ENCODE results near the gene HDAC7.
A peak's percentile ranks its signal among the peaks of the same experiment; 100 is the strongest.

HDAC7 gene

DNA sequence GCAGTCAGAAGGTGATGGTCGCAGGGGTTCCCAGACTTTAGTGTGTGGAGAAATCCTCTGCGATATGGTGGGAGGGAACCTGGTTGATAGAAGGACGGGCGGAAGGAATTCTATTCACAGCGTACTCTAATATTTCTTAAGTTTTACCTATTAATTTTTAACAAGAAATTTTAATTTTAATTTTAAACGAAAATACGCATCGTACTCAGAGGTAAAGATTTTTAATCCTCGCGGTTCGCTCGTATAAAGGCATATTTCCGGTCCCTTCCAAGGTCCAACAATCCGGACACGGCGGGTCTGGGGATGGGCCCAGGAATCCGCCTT, 47.0 kb downstream of the HDAC7 start:
- TF ChIP-seq, protein P1, sequence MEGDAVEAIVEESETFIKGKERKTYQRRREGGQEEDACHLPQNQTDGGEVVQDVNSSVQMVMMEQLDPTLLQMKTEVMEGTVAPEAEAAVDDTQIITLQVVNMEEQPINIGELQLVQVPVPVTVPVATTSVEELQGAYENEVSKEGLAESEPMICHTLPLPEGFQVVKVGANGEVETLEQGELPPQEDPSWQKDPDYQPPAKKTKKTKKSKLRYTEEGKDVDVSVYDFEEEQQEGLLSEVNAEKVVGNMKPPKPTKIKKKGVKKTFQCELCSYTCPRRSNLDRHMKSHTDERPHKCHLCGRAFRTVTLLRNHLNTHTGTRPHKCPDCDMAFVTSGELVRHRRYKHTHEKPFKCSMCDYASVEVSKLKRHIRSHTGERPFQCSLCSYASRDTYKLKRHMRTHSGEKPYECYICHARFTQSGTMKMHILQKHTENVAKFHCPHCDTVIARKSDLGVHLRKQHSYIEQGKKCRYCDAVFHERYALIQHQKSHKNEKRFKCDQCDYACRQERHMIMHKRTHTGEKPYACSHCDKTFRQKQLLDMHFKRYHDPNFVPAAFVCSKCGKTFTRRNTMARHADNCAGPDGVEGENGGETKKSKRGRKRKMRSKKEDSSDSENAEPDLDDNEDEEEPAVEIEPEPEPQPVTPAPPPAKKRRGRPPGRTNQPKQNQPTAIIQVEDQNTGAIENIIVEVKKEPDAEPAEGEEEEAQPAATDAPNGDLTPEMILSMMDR (IDR thresholded peaks at IDR 0.05; ENCODE audit: poor library complexity, severe bottlenecking), result no peak
- DNase-seq (ENCODE audit: low spot score) (no peak), ATAC-seq (ENCODE audit: low read depth) (no peak)
- no peaks in the 10 kb centered on the region for H3K9me3 ChIP-seq (ENCODE audit: severe bottlenecking)
- peak overlapping the region; percentile 14 for H3K27ac ChIP-seq (ENCODE audit: poor library complexity, severe bottlenecking)
- peaks cover 35% of the 10 kb centered on the region for H3K4me1 ChIP-seq (ENCODE audit: insufficient read depth, poor library complexity, severe bottlenecking)
- peak overlapping the region; percentile 88 for H3K4me3 ChIP-seq (ENCODE audit: severe bottlenecking)
- H3K27me3 ChIP-seq (ENCODE audit: insufficient read depth, poor library complexity, severe bottlenecking), result no peaks in the 10 kb centered on the region
- H3K36me3 ChIP-seq (ENCODE audit: low read depth), result no peaks in the 10 kb centered on the region

DNA sequence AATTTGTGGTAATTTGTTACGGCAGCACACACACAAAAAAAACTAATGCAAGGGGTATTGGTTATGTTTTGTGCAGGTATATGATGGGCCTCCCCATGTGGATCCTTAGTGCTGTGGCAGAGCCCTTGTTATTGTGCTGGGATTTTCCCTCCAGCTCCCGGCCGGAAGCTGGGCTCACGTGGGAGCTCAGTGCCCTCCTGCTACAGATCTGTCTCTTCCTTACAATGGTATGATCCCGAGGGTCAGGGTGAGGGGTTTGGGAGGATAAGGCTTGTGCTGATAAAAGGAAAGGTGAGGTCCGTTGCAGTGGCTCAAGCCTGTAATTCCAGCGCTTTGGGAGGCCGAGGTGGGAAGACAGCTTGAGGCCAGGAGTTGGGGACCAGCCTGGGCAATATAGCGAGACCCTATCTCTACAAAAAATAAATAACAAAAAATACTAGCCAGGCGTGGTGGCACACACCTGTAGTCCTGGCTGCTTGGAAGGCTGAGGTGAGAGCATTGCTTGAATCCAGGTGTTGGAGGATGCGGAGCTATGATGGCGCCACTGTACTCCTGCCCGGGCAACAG, 47.5 kb downstream of the HDAC7 start:
- DNase-seq (ENCODE audit: low spot score) (no peak), ATAC-seq (ENCODE audit: low read depth) (no peak)
- Histone ChIP-seq H3K36me3 (ENCODE audit: low read depth) (no peaks in the 10 kb centered on the region), H3K27ac (ENCODE audit: poor library complexity, severe bottlenecking) (peak overlapping the region; percentile 14), H3K27me3 (ENCODE audit: insufficient read depth, poor library complexity, severe bottlenecking) (no peaks in the 10 kb centered on the region), H3K4me3 (ENCODE audit: severe bottlenecking) (no peak overlapping the region), H3K4me1 (ENCODE audit: insufficient read depth, poor library complexity, severe bottlenecking) (peaks cover 40% of the 10 kb centered on the region), H3K9me3 (ENCODE audit: severe bottlenecking) (no peaks in the 10 kb centered on the region)
- TF ChIP-seq, protein P1 (IDR thresholded peaks at IDR 0.05; ENCODE audit: poor library complexity, severe bottlenecking), result no peak

DNA sequence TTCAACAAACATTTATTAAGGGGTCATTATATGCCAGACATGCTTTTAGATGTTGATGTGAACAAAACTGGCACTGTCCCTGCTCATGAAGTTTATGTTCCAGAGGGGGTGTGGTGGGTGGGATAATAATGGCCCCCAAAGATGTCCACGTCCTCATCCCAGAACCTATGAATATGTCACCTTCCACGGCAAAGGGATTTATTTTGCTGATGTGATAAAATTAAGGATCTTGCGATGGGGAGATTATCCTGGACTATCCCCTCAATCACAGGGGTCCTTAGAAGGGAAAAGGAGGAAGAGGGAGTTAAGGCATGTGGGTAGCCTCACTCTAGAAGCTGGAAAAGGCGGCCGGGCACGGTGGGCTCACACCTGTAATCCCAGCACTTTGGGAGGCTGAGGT, 48.4 kb downstream of the HDAC7 start:
- Histone ChIP-seq H3K4me3 (ENCODE audit: severe bottlenecking) (no peak overlapping the region), H3K36me3 (ENCODE audit: low read depth) (no peaks in the 10 kb centered on the region), H3K4me1 (ENCODE audit: insufficient read depth, poor library complexity, severe bottlenecking) (peaks cover 35% of the 10 kb centered on the region), H3K27ac (ENCODE audit: poor library complexity, severe bottlenecking) (no peak overlapping the region), H3K27me3 (ENCODE audit: insufficient read depth, poor library complexity, severe bottlenecking) (no peaks in the 10 kb centered on the region), H3K9me3 (ENCODE audit: severe bottlenecking) (no peaks in the 10 kb centered on the region)
- ATAC-seq (ENCODE audit: low read depth) (no peak), DNase-seq (ENCODE audit: low spot score) (no peak)
- TF ChIP-seq, protein P1 (IDR thresholded peaks at IDR 0.05; ENCODE audit: poor library complexity, severe bottlenecking), result no peak

DNA sequence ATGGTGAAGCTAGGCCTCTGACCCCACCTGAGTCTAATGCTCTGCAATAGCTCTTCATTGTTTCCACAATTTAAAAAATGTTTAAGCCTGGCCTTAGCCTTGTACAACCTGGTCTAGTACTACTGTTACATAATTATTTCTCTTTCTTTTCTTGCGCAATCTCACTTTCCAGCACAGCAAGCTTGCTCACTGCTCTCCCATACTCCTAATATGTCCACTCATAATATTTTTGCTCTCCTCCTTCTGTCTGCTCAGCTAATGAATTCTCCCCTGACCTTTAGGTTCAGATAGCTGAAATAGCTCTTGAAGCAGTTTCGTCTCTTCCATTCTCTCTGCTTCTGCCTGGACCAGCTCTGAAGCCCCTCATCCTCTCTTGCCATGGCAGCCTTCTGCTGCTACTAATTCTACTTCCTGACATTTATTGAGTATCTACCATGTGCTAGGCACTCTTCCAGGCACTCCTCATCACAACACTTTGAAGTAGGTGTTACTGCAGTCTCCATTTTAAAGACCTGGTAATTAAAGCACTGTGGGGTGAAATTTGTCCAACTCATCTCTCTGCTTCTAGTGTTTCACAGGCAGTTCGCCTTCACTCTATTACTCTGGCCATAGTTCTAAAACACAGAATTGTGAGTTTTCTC, 49.5 kb downstream of the HDAC7 start:
- H3K4me1 ChIP-seq (ENCODE audit: insufficient read depth, poor library complexity, severe bottlenecking), result peaks cover 35% of the 10 kb centered on the region
- ATAC-seq (ENCODE audit: low read depth), result no peak
- TF ChIP-seq, protein P1 (IDR thresholded peaks at IDR 0.05; ENCODE audit: poor library complexity, severe bottlenecking), result no peak
- DNase-seq (ENCODE audit: low spot score), result no peak
- peak overlapping the region; percentile 70 for H3K27ac ChIP-seq (ENCODE audit: poor library complexity, severe bottlenecking)
- H3K4me3 ChIP-seq (ENCODE audit: severe bottlenecking), result no peak overlapping the region
- H3K9me3 ChIP-seq (ENCODE audit: severe bottlenecking), result no peaks in the 10 kb centered on the region
- no peaks in the 10 kb centered on the region for H3K27me3 ChIP-seq (ENCODE audit: insufficient read depth, poor library complexity, severe bottlenecking)
- H3K36me3 ChIP-seq (ENCODE audit: low read depth), result no peaks in the 10 kb centered on the region
